Kidney capillary endothelial cell (primary cell): Measurements from ENCODE around the gene GAD1.

Experiments used
- DNase-seq: peaks from one replicate; pipeline ENCODE4 v3.0.0-alpha.2; 2018; ENCODE audit warnings: low spot score

Gene GAD1

DNA sequence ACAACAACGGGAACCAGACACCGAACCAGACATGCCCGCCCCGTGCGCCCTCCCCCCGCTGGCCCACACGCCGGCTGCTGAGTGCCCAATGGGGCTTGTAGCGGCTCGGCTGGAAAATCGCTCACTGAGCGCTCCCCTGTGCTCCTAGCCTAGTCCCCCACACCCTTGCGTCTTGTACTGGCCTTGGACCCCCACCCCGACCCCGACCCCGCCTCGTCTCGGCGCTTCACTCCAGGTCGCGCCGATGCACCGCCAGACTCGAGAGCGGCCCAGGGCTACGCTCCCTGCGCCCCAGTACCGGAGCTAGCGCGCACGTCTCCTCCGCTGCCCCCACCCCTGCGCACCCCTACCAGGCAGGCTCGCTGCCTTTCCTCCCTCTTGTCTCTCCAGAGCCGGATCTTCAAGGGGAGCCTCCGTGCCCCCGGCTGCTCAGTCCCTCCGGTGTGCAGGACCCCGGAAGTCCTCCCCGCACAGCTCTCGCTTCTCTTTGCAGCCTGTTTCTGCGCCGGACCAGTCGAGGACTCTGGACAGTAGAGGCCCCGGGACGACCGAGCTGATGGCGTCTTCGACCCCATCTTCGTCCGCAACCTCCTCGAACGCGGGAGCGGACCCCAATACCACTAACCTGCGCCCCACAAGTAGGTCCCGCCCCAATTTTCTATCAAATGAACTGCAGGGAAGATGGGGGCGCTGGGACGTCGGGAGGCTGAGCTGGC lies 1.5 kb downstream of the GAD1 start:
- no peak for DNase-seq

DNA sequence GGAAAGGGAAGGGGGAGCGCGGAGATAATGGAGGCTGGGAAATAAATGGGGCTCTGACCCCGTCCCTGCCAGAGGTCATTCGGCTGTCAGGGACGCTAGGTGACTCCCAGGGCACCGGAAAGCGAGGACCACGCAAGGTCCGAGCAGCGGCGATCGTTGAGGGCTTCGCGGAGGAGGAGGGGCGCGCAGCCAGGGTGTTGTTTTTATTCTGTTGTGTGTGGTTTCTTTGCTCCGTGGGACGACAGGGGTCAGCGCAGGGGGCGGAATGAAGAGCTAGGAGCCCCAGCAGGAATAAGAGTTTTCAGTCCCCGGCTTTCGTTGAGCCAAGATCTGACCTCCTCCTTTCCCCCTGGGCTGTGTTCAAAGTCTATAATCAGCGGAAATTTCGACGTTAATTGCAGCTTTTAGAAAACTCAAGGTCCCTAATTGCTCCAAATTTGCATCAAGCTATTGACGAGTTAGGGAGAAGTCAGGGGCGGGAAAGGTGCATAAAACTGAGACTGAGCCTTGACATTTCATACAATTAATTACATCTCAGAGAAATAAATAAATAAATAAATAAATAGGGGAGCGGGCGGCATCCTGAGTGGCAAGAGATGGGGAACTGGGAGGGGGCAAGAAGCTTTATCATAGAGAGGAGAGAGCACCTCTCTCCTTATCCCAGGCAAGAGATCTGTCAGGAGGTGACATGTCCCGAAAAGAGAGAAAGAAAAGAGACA lies 2.2 kb downstream of the GAD1 start:
- DNase-seq = no peak

DNA sequence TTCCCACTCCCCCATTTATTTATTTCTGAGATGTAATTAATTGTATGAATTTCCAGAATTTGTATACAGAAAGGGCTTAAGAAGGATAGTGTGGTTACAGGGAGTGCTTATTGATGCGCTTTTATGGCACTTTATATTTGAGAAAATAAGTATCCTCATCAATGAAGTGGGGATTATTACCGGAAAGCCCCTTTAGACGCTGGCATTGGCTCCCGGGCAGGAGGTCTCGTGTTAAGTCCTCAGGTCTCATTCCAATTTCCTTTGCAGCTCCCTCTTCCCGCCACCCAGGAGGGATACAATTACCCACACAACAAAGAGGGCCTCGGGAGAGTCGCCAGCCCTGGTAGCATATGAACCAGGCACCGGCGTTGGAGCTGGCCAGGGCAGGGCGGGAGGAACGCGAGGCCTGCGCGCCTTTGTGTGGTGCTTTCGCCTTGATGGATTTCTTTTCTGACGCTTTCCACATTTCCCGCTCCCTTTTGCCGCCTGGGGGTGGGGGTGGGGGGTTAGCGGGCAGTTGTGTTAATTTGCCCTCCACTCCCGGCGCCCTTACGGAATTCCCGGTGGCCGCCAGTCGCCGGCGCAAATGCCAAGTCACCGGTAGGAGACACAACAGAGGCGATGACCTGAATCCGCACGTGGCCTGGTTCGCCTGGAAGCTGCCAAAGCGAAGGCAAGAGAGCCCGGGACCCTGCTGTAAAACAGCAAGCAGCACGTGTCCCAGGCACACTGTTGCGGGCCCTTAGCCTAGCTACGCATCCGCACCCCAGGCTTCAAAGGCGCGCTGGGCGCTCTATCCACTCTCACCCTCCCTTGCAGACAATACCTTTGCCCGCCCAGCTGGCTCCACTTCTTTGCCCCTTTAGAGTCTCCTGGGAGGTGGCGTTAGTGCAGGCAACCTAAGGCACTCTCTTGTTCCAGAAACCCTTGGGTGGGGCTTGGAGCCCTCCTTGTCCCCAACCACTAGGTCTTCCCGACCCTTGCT lies 3.3 kb downstream of the GAD1 start:
- no peak for DNase-seq

DNA sequence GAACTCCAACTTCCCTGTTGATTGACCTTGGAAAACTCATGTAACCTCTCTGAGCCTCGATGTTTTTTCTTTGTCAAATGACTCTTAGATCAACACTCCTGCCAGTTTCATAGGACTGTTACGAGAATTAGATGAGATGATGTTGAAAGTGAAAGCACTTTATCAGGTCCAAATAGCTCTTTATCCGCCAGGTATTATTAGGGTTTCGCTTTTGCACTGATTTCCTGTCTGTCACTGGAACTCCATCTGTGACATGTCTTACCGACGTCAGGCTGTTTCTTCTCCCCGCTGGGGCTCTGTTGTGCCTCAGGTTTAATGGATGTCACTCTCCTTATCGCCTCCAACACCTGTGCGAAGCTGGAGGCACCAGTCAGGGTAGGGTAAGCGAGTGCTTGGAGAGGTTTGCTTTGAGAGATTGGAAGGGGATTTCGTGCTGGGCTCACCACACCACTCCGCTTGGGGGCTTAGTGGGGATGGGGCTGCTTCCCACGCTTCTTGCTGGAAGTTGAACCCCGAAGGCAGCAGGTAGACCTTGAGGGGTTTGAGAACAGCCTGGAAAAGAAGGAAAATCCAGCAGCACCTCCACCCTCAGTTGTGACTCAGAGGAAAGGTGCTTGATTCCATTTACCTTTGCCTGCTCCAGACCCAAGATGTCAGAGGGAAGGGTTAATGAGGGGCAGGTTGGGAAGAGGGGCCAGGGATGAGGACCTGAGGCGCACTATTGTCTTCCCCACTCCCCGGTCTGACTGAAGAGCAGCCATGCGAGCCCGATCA lies 4.3 kb downstream of the GAD1 start:
- DNase-seq = no peak

DNA sequence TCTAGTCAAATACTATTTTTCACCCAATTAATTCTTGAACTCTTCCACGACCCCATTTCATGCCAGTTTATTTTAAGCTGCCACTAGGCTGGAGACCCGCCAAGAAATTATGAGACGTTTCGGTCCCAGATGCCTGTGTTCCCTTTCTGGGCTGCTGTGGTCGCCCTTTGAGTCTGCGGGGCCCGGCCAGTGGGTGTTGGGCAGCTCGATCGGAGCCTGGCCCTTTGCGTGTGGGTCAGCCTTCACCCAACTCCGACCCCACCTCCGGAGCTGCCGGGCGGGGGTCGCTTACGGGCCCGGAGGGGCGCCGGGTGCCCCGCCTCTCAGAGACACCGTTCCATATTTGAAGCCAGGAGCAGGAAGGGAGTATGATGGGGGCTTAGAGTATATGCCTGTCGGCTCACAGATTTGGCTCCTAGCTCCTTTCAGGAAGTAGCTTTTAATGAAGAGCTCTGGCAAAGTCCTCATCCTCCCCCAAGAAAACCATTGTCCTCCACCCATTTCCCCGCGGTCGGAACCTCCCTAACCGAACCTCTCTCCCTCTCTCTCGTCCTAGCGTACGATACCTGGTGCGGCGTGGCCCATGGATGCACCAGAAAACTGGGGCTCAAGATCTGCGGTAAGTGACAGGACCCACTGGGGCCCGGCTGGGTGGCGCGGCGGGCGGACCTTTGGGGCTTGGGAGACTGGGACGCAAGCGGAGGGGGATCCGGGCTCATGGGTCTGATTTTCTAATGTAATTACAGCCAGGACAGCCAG lies 5.0 kb downstream of the GAD1 start:
- DNase-seq = no peak

DNA sequence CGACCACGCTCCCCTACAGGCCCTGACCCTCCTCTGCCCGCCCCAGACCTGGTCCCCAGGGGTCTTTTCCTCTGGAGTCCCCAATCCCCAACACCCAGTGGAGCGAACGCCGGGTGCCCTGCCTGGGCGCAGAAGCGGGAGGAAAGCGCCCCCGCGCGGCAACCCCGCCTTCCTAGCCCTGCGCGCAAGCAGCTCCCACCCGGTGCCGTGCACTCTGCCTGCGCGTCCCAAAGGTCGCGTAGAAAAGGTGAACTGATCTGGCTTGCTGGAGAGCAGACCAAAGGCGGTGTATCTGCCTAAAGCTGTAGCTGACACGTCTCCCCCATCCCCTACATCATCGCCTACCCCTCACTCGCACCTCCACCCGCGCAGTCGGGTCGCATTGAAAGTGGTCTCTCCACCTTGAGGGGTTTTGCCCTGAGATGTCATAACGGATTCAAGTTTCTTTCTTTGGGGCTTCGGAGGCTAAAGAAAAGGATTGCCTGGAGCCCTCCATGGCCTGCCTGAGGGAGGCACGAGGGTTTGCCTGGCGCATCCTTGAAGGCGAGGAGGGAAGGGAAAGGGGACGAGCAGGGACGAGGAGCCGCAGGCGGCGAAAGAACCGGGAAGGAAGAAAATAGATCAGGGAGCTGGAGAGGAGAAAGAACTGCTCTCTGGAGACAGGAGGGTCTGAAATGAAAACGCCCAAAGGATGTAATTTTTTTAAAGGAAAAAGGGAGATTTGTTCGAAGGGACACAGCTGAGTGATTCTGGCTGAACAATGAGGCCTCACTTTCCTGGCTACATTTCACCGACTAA lies 5.8 kb downstream of the GAD1 start:
- DNase-seq = no peak

DNA sequence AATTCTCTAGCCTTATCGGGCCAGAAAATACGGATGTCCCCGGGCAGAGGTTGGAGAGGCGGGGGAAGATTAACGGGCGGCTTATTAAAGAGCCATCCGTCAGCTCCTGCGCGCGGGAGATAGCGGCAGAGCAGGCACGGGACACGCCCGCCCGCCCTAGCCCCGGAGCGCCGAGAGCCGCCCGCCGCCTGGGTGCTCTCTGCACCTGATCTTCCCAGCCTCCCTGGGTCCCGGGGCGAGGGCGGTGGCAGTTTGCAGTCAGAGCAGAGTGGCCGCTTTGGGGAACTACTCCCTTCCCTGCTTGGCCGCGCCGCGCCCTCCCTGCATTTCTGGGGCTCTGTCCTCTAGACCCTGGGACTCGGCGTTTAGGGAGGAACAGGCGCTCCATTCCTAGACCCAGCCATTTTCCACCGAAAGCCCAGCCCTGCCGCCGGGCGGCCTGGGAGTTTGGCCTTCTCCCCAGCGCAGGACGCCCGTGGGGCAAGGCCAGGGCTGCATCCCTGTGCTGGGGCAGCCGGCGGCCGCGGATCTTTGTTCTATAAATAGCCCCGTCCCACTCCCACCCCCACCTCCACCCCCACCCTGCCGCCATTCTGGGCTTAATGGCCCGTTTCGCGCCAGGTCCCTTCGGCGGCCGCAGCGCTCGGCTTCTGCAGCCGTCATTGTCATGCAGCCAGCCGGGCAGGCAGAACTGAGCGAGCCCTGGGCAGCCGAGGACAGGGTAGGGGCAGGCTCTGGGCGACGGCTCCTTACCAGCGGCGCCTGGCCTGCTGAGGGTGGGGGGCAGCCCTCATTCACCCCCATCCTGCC lies 6.6 kb downstream of the GAD1 start:
- DNase-seq = no peak

DNA sequence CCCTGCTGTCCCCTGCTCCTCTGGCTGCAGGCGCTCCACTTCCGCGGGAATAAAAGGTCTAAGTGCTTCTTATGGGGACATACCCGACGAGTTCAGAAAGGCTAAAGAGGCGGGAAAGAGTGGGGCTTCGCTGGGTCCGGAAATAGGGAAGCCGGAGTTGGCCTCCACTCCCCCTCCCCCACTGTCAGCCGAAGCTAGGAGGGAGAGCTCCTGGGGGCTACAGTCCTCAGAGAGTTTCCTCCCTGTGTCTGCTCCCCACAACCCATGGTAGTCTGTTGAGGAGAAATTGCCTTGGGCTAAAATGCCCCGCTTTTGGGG lies 7.2 kb downstream of the GAD1 start:
- DNase-seq = no peak

DNA sequence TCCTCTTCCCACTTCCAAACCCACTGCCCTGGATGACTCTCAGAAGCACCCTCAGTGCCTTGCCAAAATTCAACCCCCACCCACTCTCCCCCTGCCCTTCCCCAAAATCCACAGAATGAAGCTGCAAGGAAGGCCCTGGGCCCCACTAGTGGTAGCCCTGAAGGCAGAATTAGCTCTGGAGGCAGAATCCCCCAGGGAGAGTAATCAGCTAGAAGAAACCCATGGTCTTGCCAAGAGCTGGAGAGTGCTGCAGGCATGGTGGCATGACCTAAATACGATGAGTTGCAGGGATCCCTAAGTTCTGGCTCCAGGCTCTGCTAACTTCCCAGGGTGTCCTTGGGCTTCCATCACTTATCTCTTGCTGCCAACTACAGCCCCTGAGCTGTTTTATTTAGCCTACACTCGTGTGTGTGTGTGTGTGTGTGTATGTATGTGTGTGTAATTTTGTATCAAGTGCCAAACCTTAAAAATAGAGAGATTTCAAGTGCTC lies 7.9 kb downstream of the GAD1 start:
- no peak for DNase-seq

DNA sequence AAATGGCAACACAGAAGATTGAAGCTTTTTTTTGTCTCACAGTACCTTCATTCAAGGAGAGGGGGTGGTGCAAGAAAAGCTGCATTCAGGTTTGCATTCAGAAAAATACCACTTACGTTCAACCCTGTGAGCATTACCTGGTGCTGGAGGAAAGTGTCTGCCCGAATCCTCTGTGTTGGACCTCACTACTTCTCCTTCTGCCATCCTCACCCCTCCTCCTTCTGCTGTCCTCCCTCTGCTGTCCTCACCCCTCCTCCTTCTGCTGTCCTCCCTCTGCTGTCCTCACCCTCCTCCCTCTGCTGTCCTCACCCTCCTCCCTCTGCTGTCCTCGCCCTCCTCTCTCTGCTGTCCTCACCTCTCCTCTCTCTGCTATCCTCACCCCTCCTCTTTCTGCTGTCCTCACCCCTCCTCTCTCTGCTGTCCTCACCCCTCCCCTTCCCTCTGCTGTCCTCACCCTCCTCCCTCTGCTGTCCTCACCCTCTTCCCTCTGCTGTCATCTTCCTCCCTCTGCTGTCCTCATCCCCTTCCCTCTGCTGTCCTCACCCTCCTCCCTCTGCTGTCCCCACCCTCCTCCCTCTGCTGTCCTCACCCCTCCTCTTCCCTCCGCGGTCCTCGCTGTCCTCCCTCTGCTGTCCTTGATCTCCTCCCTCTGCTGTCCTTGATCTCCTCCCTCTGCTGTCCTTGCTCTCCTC lies 11.3 kb downstream of the GAD1 start:
- DNase-seq = no peak

DNA sequence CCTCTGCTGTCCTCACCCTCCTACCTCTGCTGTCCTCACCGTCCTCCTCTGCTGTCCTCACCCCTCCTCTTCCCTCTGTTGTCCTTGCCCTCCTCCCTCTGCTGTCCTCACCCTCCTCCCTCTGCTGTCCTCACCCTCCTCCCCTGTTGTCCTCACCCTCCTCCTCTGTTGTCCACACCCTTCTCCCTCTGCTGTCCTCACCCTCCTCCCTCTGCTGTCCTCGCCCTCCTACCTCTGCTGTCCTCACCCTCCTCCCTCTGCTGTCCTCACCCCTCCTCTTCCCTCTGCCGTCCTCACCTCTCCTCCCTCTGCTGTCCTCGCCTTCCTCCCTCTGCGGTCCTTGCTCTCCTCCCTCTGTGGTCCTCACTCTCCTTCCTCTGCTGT lies 11.8 kb downstream of the GAD1 start:
- no peak for DNase-seq

DNA sequence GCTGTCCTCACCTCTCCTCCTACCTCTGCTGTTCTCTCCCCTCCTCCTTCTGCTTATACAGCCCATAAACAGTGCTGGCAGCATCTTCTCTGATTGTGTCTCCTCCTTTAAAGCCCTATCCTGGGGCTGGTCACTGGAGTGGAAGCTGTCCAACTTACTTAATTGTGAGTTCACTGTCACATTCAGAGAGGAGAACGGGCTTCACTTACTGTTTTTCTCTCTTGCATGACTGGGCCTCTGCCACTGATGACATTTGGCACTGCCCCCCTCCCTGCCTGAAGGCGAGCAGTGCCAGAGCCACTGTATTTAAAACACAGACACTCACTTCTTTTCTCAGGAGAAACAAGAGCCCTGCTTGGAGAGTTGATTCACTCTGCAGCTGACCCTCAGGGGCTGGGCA lies 12.3 kb downstream of the GAD1 start:
- no peak for DNase-seq

DNA sequence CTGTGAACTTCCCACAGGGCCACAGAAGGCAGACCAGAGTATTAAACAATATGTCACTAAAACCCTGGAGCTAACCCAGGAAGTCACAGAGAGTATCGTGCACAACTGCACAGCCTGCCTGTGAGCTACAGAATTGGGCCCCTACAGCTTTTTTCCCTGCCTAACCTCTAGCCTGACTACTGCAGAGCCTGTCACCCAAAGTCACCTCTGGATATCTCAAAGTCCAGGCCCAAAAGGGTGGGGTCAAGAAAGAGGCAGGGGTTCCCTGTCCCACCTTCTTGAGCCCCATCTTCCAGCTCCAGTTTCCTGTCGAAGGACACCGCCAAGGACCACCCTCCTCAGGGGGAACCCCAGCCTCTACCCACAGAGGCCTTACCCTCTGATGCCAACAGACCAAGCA lies 13.5 kb downstream of the GAD1 start:
- no peak for DNase-seq

DNA sequence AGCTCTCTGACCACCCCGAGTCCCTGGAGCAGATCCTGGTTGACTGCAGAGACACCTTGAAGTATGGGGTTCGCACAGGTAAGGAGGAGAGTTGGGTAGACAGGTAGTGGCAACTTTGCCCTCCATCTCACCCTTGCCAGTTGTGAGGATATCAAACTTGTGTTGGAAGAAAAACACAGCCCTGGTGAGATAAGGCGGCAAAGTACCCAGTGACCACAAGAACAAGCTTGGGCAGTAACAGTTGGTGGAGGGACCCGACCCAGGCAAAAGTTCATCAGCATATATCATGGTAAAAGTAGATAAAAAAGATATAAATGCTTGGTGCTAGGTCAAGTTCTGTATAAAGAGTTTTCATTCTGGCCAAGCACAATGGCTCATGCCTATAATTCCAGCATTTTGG lies 14.4 kb downstream of the GAD1 start:
- no peak for DNase-seq

DNA sequence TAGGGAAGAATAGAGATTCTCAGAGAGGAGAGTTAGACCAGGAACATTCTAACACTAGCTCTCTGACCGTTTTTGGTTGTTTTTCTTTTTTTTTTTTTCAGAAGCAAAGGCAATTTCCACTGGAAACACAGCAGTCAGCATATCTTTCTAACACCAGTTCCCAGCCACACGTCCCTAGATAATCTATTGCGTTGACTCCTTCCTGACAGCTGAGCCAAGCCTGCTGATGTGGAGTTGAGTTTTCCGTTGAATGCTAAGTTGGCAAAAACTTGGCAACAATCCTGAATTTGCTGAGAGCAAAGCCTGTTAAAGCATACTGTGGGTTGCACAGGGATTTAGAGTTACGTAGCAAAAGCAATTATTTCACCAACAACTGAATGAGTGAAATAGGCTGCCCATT lies 19.3 kb downstream of the GAD1 start:
- no peak for DNase-seq

DNA sequence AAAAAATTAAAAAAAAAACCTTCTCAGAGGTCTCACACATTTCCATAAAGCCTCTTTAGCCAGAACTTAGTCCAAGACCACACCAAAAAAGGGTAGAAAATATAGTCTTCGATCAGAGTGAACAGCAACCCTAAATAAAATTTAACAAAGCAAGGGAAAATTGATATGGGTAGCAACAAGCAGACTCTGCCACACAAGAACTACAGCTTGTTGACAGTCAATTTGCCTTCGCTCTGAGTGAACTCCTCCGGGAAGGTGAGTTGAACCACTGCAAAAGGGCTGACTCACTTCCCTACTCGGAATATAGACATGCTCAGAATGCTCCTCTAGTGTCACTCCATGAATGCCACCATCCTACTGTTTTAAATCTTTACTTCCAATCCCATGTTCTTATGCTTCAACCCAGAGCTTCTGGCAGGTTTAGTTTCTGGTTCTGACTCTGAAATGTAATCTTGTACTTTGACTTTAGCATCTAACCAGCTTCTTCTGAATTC lies 24.1 kb downstream of the GAD1 start:
- DNase-seq = no peak

DNA sequence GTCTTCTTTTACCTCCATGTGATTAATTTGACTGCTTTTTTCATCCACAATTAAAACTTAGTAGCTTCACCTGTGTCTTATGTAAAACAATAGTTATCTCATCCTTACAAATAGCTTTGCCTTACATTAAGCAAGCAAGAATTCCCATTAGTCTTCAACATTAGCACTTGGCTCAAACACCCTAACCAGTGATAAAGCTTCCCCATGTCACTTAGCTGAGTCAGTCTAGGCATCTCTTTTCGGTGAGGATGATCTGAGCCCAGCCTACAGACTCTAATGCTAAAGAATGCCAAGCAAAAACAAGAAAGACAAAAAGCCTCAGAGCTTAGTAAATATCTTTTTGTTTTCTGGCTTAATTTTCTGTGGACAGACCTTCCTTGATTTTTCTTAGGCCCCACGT lies 26.1 kb downstream of the GAD1 start:
- no peak for DNase-seq

DNA sequence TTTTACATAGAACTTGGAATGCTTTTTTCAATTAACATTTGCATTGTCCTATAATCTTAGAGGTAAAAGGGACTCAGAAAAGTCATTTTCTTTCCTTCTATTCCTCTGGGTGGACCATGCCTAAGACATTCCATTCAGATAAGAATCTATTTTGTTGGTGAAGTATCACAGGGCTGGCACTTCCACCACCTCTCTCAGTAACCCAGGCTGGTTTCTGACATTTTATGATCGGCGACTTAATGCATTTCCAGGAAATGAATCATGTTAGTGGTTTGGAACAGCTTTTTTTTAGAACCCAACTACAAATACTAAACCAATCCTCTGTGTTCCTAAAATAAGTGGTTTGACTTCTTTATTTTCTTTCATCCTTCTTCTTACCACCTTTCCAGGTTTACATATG lies 27.0 kb downstream of the GAD1 start:
- peak; percentile 66 for DNase-seq

DNA sequence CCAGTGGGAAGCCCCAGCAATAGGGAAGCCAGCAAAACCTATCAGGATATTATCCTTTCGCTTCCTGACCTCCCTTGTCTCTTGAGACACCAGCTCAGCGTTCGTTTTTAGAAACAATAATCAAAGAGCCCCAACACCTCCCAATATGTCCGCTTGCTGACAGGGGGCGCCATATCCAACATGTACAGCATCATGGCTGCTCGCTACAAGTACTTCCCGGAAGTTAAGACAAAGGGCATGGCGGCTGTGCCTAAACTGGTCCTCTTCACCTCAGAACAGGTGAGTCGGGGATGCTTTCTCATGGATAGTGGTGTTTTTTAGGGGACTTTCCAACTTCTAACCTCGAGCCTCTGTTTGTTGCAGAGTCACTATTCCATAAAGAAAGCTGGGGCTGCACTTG lies 28.7 kb downstream of the GAD1 start:
- DNase-seq = no peak
